ENCODE results near the gene RPS6KA2. TPM values are rescaled to one million over a fixed set of nuclear protein-coding genes. Genes with fewer than 3 reads are reported as not detected.

Gene RPS6KA2
- total RNA-seq, 1 experiment from 2014 or later: 12.3 TPM

- Mint-ChIP-seq H3K36me3 (ENCODE audit: insufficient read depth in 1 of 3, low read depth in 3 of 3) (no peaks in the 10 kb centered on the region; a peak in 1 of 7 replicates), H3K4me1 (peaks cover 8 to 16% of the 10 kb centered on the region in 2 experiments), H3K27ac (no peak overlapping the region), H3K27me3 (ENCODE audit: low read depth) (peaks cover 6% of the 10 kb centered on the region), H3K9me3 (peaks cover 0 to 2% of the 10 kb centered on the region in 2 experiments; a peak in 1 of 5 replicates), H3K4me3 (no peak overlapping the region)
- Histone ChIP-seq H3K9ac (ENCODE audit: extremely low read depth, insufficient read length, low read length) (no peak overlapping the region), H3K79me1 (ENCODE audit: insufficient read depth, low read depth, low read length, poor library complexity, severe bottlenecking) (no peaks in the 10 kb centered on the region), H2AK5ac (ENCODE audit: insufficient read length, low read length) (no peak overlapping the region), H3K4me2 (ENCODE audit: insufficient read depth, insufficient read length, low read length) (no peak overlapping the region), H3K23ac (ENCODE audit: insufficient read length, low read depth, low read length) (no peak overlapping the region), H4K8ac (replicated peaks; ENCODE audit: insufficient read length, low read depth, low read length) (no peak overlapping the region), H3K4me1 (ENCODE audit: insufficient read depth, low read length) (0 out of 2 replicates have a peak, but pooled peaks cover 5% of the 10 kb centered on the region), H2AFZ (ENCODE audit: low read length) (no peak overlapping the region), H3K18ac (ENCODE audit: insufficient read length, low read depth, low read length) (no peak overlapping the region), H3K9me3 (ENCODE audit: control insufficient read depth, low read depth, low read length) (no peaks in the 10 kb centered on the region), H3K14ac (ENCODE audit: insufficient read depth, low read length) (no peak overlapping the region), H2BK120ac (ENCODE audit: low read depth, low read length, poor library complexity, severe bottlenecking) (no peak overlapping the region), H3K27ac (ENCODE audit: insufficient read length, low read depth, low read length) (no peak overlapping the region), H3K4ac (ENCODE audit: low read depth, low read length) (no peak overlapping the region), H4K91ac (ENCODE audit: insufficient read length, low read depth, low read length) (no peak overlapping the region), H2BK15ac (ENCODE audit: low read depth, low read length) (no peak overlapping the region), H2BK12ac (ENCODE audit: insufficient read length, low read depth, low read length) (no peak overlapping the region), H3K27me3 (ENCODE audit: insufficient read depth, low read length) (no peaks in the 10 kb centered on the region), H3T11ph (ENCODE audit: low read length) (no peak overlapping the region), H4K20me1 (ENCODE audit: control insufficient read depth, insufficient read depth, insufficient read length) (no peaks in the 10 kb centered on the region), H3K79me2 (ENCODE audit: insufficient read depth, low read length) (peaks cover 2% of the 10 kb centered on the region; the same call in 1 of the 2 replicates), H3K23me2 (ENCODE audit: insufficient read length, low read depth, low read length, poor library complexity, severe bottlenecking) (no peaks in the 10 kb centered on the region), H2BK5ac (ENCODE audit: insufficient read length, low read length) (no peak overlapping the region), H3K56ac (ENCODE audit: insufficient read length, low read depth, low read length) (no peak overlapping the region), H2BK20ac (ENCODE audit: low read depth, low read length, poor library complexity, severe bottlenecking) (no peak overlapping the region), H4K5ac (ENCODE audit: insufficient read length, low read depth, low read length) (no peak overlapping the region)
- WGBS (ENCODE audit: extremely low coverage, insufficient read length, low lambda C conversion rate): no CpG with 5 or more reads among the region's 7 CpGs
- no peak for DNase-seq
- no peak for TF ChIP-seq CTCF (conservative IDR thresholded peaks at IDR 0.05)
Measured at GRCh38 chr6:166405386-166405785, 221.7 kb downstream of the RPS6KA2 start.
